Loucy (cell line): ENCODE results near the gene RBP3.

Experiments
- H2AFZ ChIP-seq: fragments of 200-600 bp; sonication (generic); 2 replicates; pipeline ENCODE4 v1.6.0; 2016; ENCODE audit warnings: antibody characterized with exemption, mild to moderate bottlenecking, low read length, moderate library complexity
- H3F3A ChIP-seq: fragments of 200-600 bp; 2 replicates; pipeline ENCODE4 v1.6.0; 2016; ENCODE audit warnings: antibody characterized with exemption, low read depth, mild to moderate bottlenecking
- H3K27me3 ChIP-seq: fragments of 200-600 bp; sonication (generic); 2 replicates; pipeline ENCODE4 v1.6.1; 2014; ENCODE audit warnings: low read length, mild to moderate bottlenecking; ENCODE audit not compliant: insufficient read depth, poor library complexity, severe bottlenecking
- H3K36me3 ChIP-seq: fragments of 200-600 bp; sonication (generic); 2 replicates; pipeline ENCODE4 v1.6.1; 2016; ENCODE audit warnings: low read length; ENCODE audit not compliant: insufficient read depth
- H3K4me1 ChIP-seq: fragments of 200-600 bp; sonication (generic); 2 replicates; pipeline ENCODE4 v1.5.1; 2014; ENCODE audit warnings: low read length, mild to moderate bottlenecking; ENCODE audit not compliant: insufficient read depth, poor library complexity, severe bottlenecking
- H3K4me2 ChIP-seq: fragments of 200-600 bp; sonication (generic); 2 replicates; pipeline ENCODE4 v1.6.0; 2014; ENCODE audit warnings: antibody characterized with exemption, low read length, low read depth, mild to moderate bottlenecking; ENCODE audit not compliant: poor library complexity, severe bottlenecking
- H3K4me3 ChIP-seq: fragments of 200-600 bp; sonication (generic); 2 replicates; pipeline ENCODE4 v1.5.1; 2014; ENCODE audit warnings: low read length, mild to moderate bottlenecking, mixed read lengths; ENCODE audit not compliant: poor library complexity, severe bottlenecking
- H3K79me2 ChIP-seq: fragments of 200-600 bp; sonication (generic); 2 replicates; pipeline ENCODE4 v1.6.1; 2014; ENCODE audit warnings: low read length; ENCODE audit not compliant: insufficient read depth
- H3K9ac ChIP-seq: fragments of 200-600 bp; sonication (generic); 2 replicates; pipeline ENCODE4 v1.6.0; 2014; ENCODE audit warnings: mild to moderate bottlenecking, low read depth, low read length, moderate library complexity; ENCODE audit not compliant: poor library complexity, severe bottlenecking
- H3K9me2 ChIP-seq: fragments of 200-600 bp; sonication (generic); replicated peaks from 2 replicates; pipeline ENCODE4 v1.6.1; 2016; ENCODE audit warnings: low read depth, low read length, mixed read lengths
- H3K9me3 ChIP-seq: fragments of 200-600 bp; sonication (generic); 2 replicates; pipeline ENCODE4 v1.6.1; 2014; ENCODE audit warnings: mild to moderate bottlenecking, antibody characterized with exemption, low read length, low read depth; ENCODE audit not compliant: insufficient read depth
- H4K20me1 ChIP-seq: fragments of 200-600 bp; sonication (generic); 2 replicates; pipeline ENCODE4 v1.6.0; 2014; ENCODE audit warnings: antibody characterized with exemption, low read length, mild to moderate bottlenecking; ENCODE audit not compliant: insufficient read depth, poor library complexity, severe bottlenecking
- CTCF ChIP-seq: fragments of 200-600 bp; sonication (generic); conservative IDR thresholded peaks from 2 replicates; pipeline ENCODE4 v1.5.1; 2014; ENCODE audit warnings: mild to moderate bottlenecking, antibody characterized with exemption, low read length
- EZH2phosphoT487 ChIP-seq: fragments of 200-600 bp; IDR thresholded peaks from 2 replicates; pipeline ENCODE4 v1.6.1; 2018; ENCODE audit warnings: antibody characterized with exemption, mild to moderate bottlenecking, moderate library complexity, borderline replicate concordance

The RBP3 gene

GRCh38 chr10:47335906-47336305 lies 12.3 kb upstream of the RBP3 start:
- no peak for TF ChIP-seq EZH2phosphoT487
- TF ChIP-seq CTCF, result no peak
- Histone ChIP-seq H3K9ac (no peak overlapping the region), H2AFZ (no peak overlapping the region), H3K4me3 (no peak overlapping the region), H3K36me3 (no peaks in the 10 kb centered on the region), H3K9me2 (no peaks in the 10 kb centered on the region), H3F3A (no peaks in the 10 kb centered on the region), H3K4me1 (no peaks in the 10 kb centered on the region), H3K9me3 (no peaks in the 10 kb centered on the region), H3K27me3 (no peaks in the 10 kb centered on the region), H3K79me2 (no peaks in the 10 kb centered on the region), H4K20me1 (no peaks in the 10 kb centered on the region), H3K4me2 (no peak overlapping the region)

GRCh38 chr10:47336387-47337134 lies 11.6 kb upstream of the RBP3 start:
- no peaks in the 10 kb centered on the region for H3F3A ChIP-seq
- H3K79me2 ChIP-seq, result no peaks in the 10 kb centered on the region
- H3K9me3 ChIP-seq, result no peaks in the 10 kb centered on the region
- H4K20me1 ChIP-seq, result no peaks in the 10 kb centered on the region
- H3K9ac ChIP-seq, result no peak overlapping the region
- no peak overlapping the region for H2AFZ ChIP-seq
- H3K9me2 ChIP-seq, result no peaks in the 10 kb centered on the region
- H3K27me3 ChIP-seq, result no peaks in the 10 kb centered on the region
- H3K36me3 ChIP-seq, result no peaks in the 10 kb centered on the region
- no peaks in the 10 kb centered on the region for H3K4me1 ChIP-seq
- no peak overlapping the region for H3K4me2 ChIP-seq
- TF ChIP-seq CTCF (no peak), EZH2phosphoT487 (no peak)
- H3K4me3 ChIP-seq, result no peak overlapping the region

- Histone ChIP-seq H3K27me3 (no peaks in the 10 kb centered on the region), H3K9me3 (no peaks in the 10 kb centered on the region), H3K9me2 (no peaks in the 10 kb centered on the region), H2AFZ (no peak overlapping the region), H3K4me1 (no peaks in the 10 kb centered on the region), H3K79me2 (no peaks in the 10 kb centered on the region), H3K4me2 (no peak overlapping the region), H3K4me3 (no peak overlapping the region), H4K20me1 (no peaks in the 10 kb centered on the region), H3K36me3 (no peaks in the 10 kb centered on the region), H3F3A (no peaks in the 10 kb centered on the region), H3K9ac (no peak overlapping the region)
- TF ChIP-seq EZH2phosphoT487 (no peak), CTCF (no peak)
Observed at GRCh38 chr10:47337310-47337709, 10.9 kb upstream of the RBP3 start.
